Kidney glomerular epithelial cell (primary cell): ENCODE data around the gene CD27.
"Not testable (repeated sequence)": the region's sequence is repeated elsewhere in the genome, so short reads cannot be mapped to it uniquely, and the experiment has no call there.

Experiments used
- DNase-seq: peaks from one replicate; lab custom pipeline; 2025; lab: John Stamatoyannopoulos, UW

CD27 gene

DNA sequence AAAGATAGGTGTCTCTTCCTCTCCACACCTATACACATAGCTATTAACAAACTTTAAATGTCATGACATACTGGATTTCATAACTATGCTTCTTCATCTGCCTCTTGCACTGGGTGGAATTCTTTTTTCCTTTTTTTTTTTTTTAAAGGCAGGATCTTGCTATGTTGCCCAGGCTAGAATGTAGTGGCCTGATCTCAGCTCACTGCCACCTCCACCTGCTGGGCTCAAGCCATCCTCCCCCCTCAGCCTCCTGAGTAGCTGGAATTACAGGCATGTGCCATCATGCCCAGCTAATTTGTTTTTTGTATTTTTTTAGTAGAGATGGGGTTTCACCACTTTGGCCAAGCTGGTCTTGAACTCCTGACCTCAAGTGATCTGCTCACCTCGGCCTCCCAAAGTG, 43.5 kb downstream of the CD27 start:
- DNase-seq, result no peak

DNA sequence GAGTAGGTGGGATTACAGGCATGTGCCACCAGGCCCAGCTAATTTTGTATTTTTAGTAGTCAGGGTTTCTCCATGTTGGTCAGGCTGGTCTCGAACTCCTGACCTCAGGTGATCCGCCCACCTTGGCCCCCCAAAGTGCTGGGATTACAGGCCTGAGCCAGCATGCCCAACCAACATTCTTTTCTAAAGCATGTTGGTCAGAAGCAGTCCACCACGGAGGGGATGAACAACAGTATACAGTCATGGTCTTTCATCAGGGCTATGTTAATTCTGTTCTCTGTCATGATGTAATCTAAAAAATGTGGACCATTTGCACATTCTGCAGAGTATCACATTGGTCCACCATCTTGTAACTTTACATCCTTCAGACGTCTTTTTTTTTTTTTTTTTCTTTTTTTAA, 44.7 kb downstream of the CD27 start:
- DNase-seq, result no peak

DNA sequence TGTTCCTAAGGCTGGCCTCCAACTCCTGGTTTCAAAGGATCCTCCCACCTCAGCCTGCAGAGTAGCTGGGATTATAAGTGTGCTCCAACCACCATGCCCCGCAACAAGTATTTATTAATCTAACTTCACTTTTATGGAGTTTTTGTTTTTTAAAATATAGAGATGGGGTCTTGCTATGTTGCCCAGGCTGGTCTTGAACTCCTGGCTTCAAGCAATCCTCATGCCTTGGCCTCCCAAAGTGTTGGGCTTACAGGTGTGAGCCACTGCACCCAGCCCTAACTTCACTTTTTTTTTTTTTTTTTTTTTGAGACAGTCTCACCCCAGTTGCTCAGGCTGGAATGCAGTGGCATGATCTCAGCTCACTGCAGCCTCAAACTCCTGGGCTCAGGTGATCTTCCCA, 45.9 kb downstream of the CD27 start:
- not testable (repeated sequence) for DNase-seq

DNA sequence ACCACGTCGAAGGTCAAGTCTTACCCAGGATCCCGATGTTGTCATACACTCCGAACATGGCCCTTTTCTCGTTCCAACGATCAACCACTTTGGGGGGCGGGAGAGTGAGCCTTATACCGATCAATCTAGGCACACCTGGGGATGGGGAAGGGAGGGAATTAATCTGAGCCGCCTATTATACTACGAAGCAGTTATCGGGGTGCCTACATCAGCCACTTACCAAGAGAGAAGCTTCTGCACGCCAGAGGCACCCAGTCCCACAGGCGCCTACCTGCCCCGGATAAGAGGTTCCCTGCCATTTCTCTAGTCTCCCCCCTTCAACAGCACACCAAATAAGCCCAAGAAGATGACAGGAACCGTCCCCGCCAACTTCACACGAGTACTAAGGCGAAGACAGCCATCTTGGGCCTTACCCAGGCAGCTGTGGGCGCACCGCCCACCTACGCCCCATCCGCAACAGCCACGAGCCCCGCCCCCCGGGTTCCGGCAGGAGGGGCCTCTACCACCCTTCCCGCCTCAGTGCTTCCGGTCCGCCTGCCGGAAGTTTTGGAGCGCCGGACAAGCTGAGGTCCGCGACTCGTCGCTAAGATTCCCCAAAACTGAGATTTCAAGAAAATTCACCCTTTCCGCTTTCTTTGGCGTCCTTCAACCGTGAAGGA, 48.2 kb downstream of the CD27 start, which contains the start of gene MRPL51:
Gene MRPL51 (minus strand): TSS at position 425 of the 659 bp plus-strand sequence. CDS start 126 bp downstream, at position 299.
- peak; percentile 89 for DNase-seq

DNA sequence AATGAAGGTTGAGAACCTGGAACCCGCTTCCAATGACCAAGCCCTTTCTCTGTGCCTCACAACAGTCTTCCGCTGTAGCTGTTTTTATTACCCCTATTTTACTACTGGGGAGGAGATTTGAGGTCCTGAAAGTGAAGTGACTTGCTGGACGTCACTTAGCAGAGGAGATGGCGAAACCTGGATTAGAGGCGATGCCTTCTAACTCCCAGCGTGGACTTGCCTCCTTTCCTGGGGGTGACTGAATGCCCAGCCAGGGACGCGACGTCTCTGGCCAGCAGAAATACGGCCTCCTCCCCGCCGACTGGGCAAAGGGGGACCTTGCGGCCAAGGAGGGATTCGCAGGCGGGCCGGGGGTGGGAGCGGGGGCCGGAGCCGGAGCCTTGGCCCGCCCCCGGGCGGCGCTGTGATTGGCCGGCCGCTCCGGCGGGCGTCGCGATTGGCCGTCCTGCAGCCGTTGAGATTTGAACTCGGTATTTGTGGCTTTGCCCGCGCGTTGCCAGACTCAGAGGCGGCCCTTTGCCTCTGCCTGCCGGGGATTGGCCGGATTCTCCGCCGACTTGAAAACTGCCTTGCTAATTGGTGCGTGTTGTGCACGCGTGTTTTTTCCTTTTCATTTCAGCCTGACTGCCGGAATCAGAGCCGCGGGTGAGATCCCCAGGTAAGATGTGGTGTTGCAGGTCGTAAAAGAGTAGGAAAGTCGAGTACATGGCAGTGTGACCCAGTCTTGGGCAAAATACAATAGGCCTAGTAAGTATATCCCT, 48.9 kb downstream of the CD27 start, which contains the start of gene NCAPD2:
Gene NCAPD2 (plus strand): TSS at position 606 of the 761 bp plus-strand sequence. CDS start 997 bp downstream, outside the sequence.
- DNase-seq, result peak; percentile 94

- DNase-seq, result no peak
These were observed 49.5 kb downstream of the CD27 start for GRCh38 chr12:6494258-6494743.

GRCh38 chr12:6494968-6495367, 50.2 kb downstream of the CD27 start:
- DNase-seq, result no peak

DNA sequence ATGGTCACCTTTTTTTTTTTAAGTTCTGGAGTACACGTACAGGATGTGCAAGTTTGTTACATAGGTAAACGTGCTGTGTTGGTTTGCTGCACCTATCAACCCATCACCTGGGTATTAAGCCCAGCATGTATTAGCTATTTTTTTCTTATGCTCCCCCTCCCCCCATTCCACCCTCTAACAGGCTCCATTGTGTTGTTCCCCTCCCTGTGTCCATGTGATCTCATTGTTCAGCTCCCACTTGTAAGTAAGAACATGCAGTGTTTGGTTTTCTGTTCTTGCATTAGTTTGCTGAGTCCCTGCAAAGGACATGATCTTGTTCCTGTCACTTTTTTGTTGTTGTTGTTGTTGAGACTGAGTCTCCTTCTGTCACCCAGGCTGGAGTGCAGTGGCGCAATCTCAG, 52.5 kb downstream of the CD27 start:
- DNase-seq, result not testable (repeated sequence)

DNA sequence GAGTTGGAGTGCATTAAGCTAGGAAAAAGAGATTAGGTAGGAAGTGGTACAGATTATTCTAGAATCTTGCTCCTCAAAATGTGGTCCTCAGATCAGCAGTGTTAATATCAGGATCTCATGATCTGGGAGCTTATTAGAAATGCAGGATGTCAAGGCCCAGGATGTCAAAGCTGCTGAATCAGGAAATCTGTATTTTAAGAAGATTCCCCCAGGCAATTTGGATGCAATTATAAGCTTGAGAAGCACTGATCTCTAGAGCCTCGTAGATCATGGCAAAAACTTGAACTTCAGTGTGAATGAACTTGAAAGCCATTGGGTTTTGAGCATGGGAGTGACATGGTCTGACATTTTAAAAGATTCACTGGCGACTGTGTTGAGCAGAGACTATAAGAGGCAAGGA, 55.7 kb downstream of the CD27 start:
- no peak for DNase-seq
